HCT116 (cell line): ENCODE data around the gene MND1. TPM values are rescaled to one million over a fixed set of nuclear protein-coding genes. Genes with fewer than 3 reads are reported as not detected.
"Not testable (repeated sequence)": the region's sequence is repeated elsewhere in the genome, so short reads cannot be mapped to it uniquely, and the experiment has no call there.

Source experiments
- ATAC-seq: fragments of 200-7000 bp; cut with Tn5 transposase; 2 replicates; pipeline ENCODE4 v1.9.1; 2020; ENCODE audit warnings: mild to moderate bottlenecking, moderate library complexity
- BruUV-seq: library from RNA; stranded (reverse); fragments of 400-500 nt; replicated peaks from 2 replicates; lab custom pipeline; 2021; lab: Mats Ljungman, UMichigan
- CTCF ChIA-PET: fragments of 300-600 bp; sonication (Branson Sonifier 250); formaldehyde crosslinking; loops from one replicate; lab custom pipeline; 2021; ENCODE audit warnings: antibody characterized with exemption; lab: Charles Lee
- POLR2A ChIA-PET: fragments of 300-600, 350-600 bp; sonication (Branson Sonifier 250); formaldehyde crosslinking; loops from one replicate; lab custom pipeline; 2021; ENCODE audit warnings: antibody characterized with exemption; lab: Charles Lee
- RAD21 ChIA-PET, 2 experiments: fragments of 300-600 bp; sonication (Branson Sonifier 250); formaldehyde crosslinking; loops; one replicate each; lab custom pipeline; 2023; ENCODE audit warnings: low total read pairs in 2 of 2; ENCODE audit not compliant: uncharacterized antibody in 2 of 2, unreplicated experiment in 2 of 2, low non-redundant PET in 1 of 2; lab: Charles Lee
- DNase-seq: peaks from one replicate; pipeline ENCODE4 v3.0.0-alpha.2; 2010; ENCODE audit warnings: low read depth, low spot score
- H2AFZ ChIP-seq: fragments of 200-600 bp; shearing (Covaris generic), sonication (generic); 2 replicates; pipeline ENCODE4 v1.6.1; 2017; ENCODE audit warnings: low read depth, mixed run types, mixed read lengths, antibody characterized with exemption, low read length; ENCODE audit not compliant: poor library complexity, severe bottlenecking
- H3K27ac ChIP-seq: 2 replicates; pipeline ENCODE4 v1.5.1; 2012; ENCODE audit warnings: low read depth, low read length
- H3K27me3 ChIP-seq: fragments of 200-600 bp; sonication (generic); 2 replicates; pipeline ENCODE4 v1.6.1; 2016; ENCODE audit warnings: mixed run types, low read length, mixed read lengths; ENCODE audit not compliant: insufficient read depth
- H3K36me3 ChIP-seq, 2 experiments: fragments of 200-500 bp in 1 of 2; fragments of 200-600 bp in 1 of 2; sonication (Bioruptor generic) in 1 of 2; sonication (generic) in 1 of 2; 2 replicates each; pipeline versions ENCODE4 v1.5.1 to v1.6.1; 2014 to 2016; ENCODE audit warnings: low read length in 2 of 2, inconsistent platforms in 1 of 2, mixed read lengths in 1 of 2, mixed run types in 1 of 2; ENCODE audit not compliant: insufficient read depth in 2 of 2, control insufficient read depth in 1 of 2
- H3K4me1 ChIP-seq, 2 experiments: fragments of 200-600 bp in 1 of 2; sonication (generic) in 1 of 2; 2 replicates each; pipeline versions ENCODE4 v1.5.1 to v1.6.1; 2012 to 2017; ENCODE audit warnings: low read length in 2 of 2, inconsistent platforms in 1 of 2, mild to moderate bottlenecking in 1 of 2, mixed read lengths in 1 of 2, mixed run types in 1 of 2, moderate library complexity in 1 of 2; ENCODE audit not compliant: insufficient read depth in 2 of 2, control insufficient read depth in 1 of 2
- H3K4me2 ChIP-seq: fragments of 200-600 bp; sonication (generic); 2 replicates; pipeline ENCODE4 v1.6.1; 2017; ENCODE audit warnings: mixed run types, low read length, mixed read lengths
- H3K4me3 ChIP-seq, 2 experiments: fragments of 200-600 bp in 1 of 2; sonication (generic) in 1 of 2; replicated peaks in 1 of 2; 2 replicates each; pipeline ENCODE4 v1.5.1; 2011 to 2016; ENCODE audit warnings: low read length in 2 of 2, control low read depth in 1 of 2, low read depth in 1 of 2, mild to moderate bottlenecking in 1 of 2, mixed read lengths in 1 of 2, mixed run types in 1 of 2
- H3K79me2 ChIP-seq: fragments of 200-600 bp; sonication (generic); 2 replicates; pipeline ENCODE4 v1.6.1; 2017; ENCODE audit warnings: mild to moderate bottlenecking, mixed run types, low read length, moderate library complexity, mixed read lengths; ENCODE audit not compliant: insufficient read depth
- H3K9ac ChIP-seq: fragments of 200-600 bp; sonication (generic); 2 replicates; pipeline ENCODE4 v1.6.1; 2016; ENCODE audit warnings: low read length, mixed read lengths
- H3K9me2 ChIP-seq: fragments of 200-600 bp; sonication (generic), shearing (Covaris generic); 2 replicates; pipeline ENCODE4 v1.6.1; 2017; ENCODE audit warnings: mixed run types, mild to moderate bottlenecking, moderate library complexity; ENCODE audit not compliant: insufficient read depth
- H3K9me3 ChIP-seq, 2 experiments: fragments of 200-500 bp in 1 of 2; fragments of 200-600 bp in 1 of 2; sonication (Bioruptor generic) in 1 of 2; sonication (generic) in 1 of 2; 2 replicates each; pipeline ENCODE4 v1.6.1; 2014 to 2017; ENCODE audit warnings: low read length in 2 of 2, mixed read lengths in 2 of 2, inconsistent platforms in 1 of 2, low read depth in 1 of 2, mild to moderate bottlenecking in 1 of 2, mixed run types in 1 of 2, moderate library complexity in 1 of 2; ENCODE audit not compliant: control insufficient read depth in 1 of 2, insufficient read depth in 1 of 2
- H4K20me1 ChIP-seq: fragments of 200-600 bp; sonication (generic), shearing (Covaris generic); 2 replicates; pipeline ENCODE4 v1.6.1; 2017; ENCODE audit warnings: mixed run types, mild to moderate bottlenecking, moderate library complexity; ENCODE audit not compliant: insufficient read depth
- ATF3 ChIP-seq: IDR thresholded peaks from 2 replicates; pipeline ENCODE4 v1.6.1; 2012
- CBX3 ChIP-seq: IDR thresholded peaks from 2 replicates; pipeline ENCODE4 v1.6.1; 2012; ENCODE audit warnings: low read depth
- EZH2phosphoT487 ChIP-seq: fragments of 200-600 bp; IDR thresholded peaks from 2 replicates; pipeline ENCODE4 v1.6.1; 2018; ENCODE audit warnings: antibody characterized with exemption, borderline replicate concordance
- FOSL1 ChIP-seq: IDR thresholded peaks from 2 replicates; pipeline ENCODE4 v1.6.1; 2012; ENCODE audit warnings: low read depth
- JUND ChIP-seq: IDR thresholded peaks from 2 replicates; pipeline ENCODE4 v1.6.1; 2012
- MAX ChIP-seq: IDR thresholded peaks from 2 replicates; pipeline ENCODE4 v1.6.1; 2012
- SP1 ChIP-seq: IDR thresholded peaks from 2 replicates; pipeline ENCODE4 v1.6.1; 2012; ENCODE audit warnings: low read depth
- YY1 ChIP-seq: IDR thresholded peaks from 2 replicates; pipeline ENCODE4 v1.6.1; 2011; ENCODE audit warnings: low read length, low read depth, moderate library complexity, mild to moderate bottlenecking; ENCODE audit not compliant: insufficient replicate concordance; ENCODE audit errors: extremely low read depth
- intact Hi-C: fragments of 100-400 bp; cut with micrococcal nuclease; formaldehyde crosslinking; loops from 2 replicates; pipeline ENCODE4 v1.10.0; 2022
- total RNA-seq: library from RNA; stranded (reverse); gene quantifications from one replicate; pipeline ENCODE4 v1.2.1, GENCODE V29; 2021; ENCODE audit not compliant: unreplicated experiment

MND1 gene
- total RNA-seq, 1 experiment from 2014 or later = 29.9 TPM

- BruUV-seq = no TSS peak
- TF ChIP-seq EZH2phosphoT487 (no peak), SP1 (no peak), YY1 (no peak), ATF3 (no peak)
Observed at GRCh38 chr4:153450544-153450917, 106.0 kb downstream of the MND1 start.

GRCh38 chr4:153451145-153451544 lies 106.7 kb downstream of the MND1 start:
- H3K36me3 ChIP-seq, intact Hi-C loops, H3K4me3 ChIP-seq, POLR2A ChIA-PET, H3K9me2 ChIP-seq, BruUV-seq, H4K20me1 ChIP-seq, H3K79me2 ChIP-seq, H3K9me3 ChIP-seq, H3K27ac ChIP-seq, CTCF ChIA-PET, H3K9ac ChIP-seq, H3K27me3 ChIP-seq, RAD21 ChIA-PET: not testable (repeated sequence)
- DNase-seq = peak; percentile 42
- peak overlapping the region; percentile 59 for H3K4me2 ChIP-seq
- H3K4me1 ChIP-seq = peaks cover 13 to 23% of the 10 kb centered on the region in 2 experiments
- peak overlapping the region; percentile 74 for H2AFZ ChIP-seq
- ATAC-seq = peak; percentile 88
- peak; percentile 64 for TF ChIP-seq JUND
- peak; percentile 32; the same call in 1 of the 2 replicates for TF ChIP-seq SP1
- TF ChIP-seq MAX = peak; percentile 42; the same call in 1 of the 2 replicates
- peak; percentile 62 for TF ChIP-seq FOSL1
- 0 out of 2 replicates have a peak, but pooled peaks have one; percentile 51 for TF ChIP-seq CBX3

More at GRCh38 chr4:153450544-153450917, 106.0 kb downstream of the MND1 start:
- Histone ChIP-seq H4K20me1 (no peaks in the 10 kb centered on the region), H3K4me2 (no peak overlapping the region), H3K27ac (no peak overlapping the region), H2AFZ (no peak overlapping the region), H3K4me1 (peaks cover 13 to 23% of the 10 kb centered on the region in 2 experiments), H3K9me2 (no peaks in the 10 kb centered on the region), H3K79me2 (no peaks in the 10 kb centered on the region), H3K9ac (no peak overlapping the region), H3K9me3 (no peaks in the 10 kb centered on the region), H3K36me3 (no peaks in the 10 kb centered on the region), H3K4me3 (no peak overlapping the region), H3K27me3 (no peaks in the 10 kb centered on the region)
- CTCF ChIA-PET = no interaction called here
- DNase-seq = no peak
- no peak for ATAC-seq
- POLR2A ChIA-PET = no interaction called here
- intact Hi-C loops = no loop called here
- RAD21 ChIA-PET = no interaction called here
